Activated CD8-positive, alpha-beta memory T cell treated with anti-CD3 and anti-CD28 coated beads for 48 hours (primary cell): Measurements from ENCODE around the gene PIK3R6.
"Not testable (repeated sequence)": the region's sequence is repeated elsewhere in the genome, so short reads cannot be mapped to it uniquely, and the experiment has no call there.

Experiments used
- DNase-seq, 3 experiments: peaks; one replicate each; pipeline ENCODE4 v3.0.0-alpha.2; 2020; ENCODE audit warnings: low read depth in 2 of 3, low spot score in 2 of 3

PIK3R6 gene

GRCh38 chr17:8856205-8856603 is 11.3 kb downstream of the PIK3R6 start:
- not testable (repeated sequence) for DNase-seq

DNA sequence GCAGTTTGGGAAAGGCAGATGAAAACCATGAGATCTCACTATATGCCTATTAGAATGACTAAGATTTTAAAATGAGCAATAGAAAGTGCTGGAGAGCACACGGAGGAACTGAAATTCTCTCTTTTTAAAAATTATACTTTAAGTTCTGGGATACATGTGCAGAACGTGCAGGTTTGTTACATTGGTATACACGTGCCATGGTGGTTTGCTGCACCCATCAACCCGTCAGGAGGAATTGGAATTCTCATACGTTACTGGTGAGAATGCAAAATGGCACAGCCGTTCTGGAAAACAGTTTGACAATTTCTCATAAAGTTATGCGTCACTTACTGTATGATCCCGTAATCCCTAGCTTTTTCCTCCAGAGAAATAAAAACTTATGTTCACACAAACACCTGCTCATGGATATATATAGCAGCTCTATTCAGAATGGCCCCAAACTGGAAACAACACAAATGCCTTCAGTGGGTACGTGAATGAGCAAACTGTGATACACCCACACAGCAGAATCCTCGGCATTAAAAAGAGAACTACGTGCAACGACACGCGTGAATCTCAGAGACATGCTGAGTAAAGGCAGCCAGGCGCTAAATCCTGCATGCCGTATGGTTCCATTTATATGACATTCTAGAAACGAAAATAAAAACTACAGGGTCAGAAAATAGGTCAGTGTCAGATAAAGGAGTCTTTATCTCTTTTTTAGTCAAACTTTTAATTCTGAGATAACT is 11.8 kb downstream of the PIK3R6 start:
- no peak for DNase-seq

DNA sequence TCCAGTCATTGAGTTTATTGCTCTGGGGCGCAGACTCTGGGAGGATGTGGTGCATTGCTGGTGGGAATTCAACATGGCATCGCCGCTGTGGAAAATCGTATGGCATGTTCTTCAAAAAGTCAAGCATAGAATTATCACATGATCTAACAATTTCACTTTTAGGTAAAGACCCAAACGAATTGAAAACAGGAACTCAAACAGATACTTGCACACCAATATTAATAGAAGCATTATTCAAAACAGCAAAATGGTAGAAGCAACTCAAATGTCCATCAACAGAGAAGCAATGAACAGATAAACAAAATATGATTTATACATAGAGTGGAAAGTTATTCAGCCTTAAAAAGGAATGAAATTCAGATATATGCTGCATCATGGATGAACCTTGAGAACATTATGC is 15.9 kb downstream of the PIK3R6 start:
- DNase-seq: no peak

DNA sequence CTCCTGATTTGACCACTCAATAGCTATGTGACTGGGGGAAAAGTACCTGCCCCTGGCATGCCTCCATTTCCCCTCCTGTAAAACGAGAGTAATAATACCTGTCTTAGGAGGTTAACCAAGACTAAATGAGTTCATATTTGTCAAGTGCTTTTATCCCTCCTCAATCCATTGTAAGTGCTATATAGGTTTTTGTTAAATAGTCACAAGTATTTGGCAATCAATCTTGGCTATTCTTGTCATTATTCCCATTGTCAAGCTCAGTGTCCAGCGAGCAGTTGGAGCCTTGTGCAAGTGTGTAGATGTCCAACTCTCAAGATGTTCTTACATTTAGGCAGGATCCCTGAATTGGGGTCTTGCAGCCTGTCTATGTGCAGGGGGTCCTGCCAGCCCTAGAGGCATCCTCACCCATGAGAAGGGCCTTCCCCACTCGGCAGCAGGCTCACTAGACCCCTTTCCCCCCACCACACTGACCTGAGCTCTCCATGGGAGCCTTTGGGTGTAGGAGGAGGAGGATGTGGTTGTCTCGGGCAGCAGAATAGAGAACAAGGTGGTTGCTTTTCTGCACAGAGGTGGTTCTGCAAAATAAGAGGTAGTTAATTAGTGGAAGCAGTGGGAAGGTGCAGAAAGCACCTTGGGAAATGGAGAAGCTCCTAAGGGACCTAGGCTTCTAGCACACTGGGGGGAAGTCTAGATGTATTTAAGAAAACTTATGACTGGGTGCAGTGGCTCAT is 18.0 kb downstream of the PIK3R6 start:
- DNase-seq: no peak

DNA sequence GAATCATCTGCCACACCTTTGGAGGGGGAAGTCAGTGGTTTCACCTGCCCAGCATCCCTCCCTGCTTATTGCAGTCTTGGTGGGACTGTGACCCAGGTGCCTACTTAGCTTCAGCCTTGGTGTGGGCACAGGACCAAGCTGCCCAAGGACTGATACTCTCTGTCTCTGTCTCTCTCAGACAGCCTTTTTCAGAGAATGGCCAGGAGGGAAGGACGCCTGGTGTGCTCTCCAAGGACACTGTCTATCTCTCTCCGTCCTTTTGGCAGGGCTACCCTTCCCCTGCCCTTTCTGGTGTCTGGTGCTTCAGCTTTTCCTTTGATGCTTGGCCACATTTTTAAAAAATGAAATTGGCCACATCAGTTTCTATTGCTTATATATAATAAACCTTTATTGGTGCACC is 19.6 kb downstream of the PIK3R6 start:
- no peak for DNase-seq

DNA sequence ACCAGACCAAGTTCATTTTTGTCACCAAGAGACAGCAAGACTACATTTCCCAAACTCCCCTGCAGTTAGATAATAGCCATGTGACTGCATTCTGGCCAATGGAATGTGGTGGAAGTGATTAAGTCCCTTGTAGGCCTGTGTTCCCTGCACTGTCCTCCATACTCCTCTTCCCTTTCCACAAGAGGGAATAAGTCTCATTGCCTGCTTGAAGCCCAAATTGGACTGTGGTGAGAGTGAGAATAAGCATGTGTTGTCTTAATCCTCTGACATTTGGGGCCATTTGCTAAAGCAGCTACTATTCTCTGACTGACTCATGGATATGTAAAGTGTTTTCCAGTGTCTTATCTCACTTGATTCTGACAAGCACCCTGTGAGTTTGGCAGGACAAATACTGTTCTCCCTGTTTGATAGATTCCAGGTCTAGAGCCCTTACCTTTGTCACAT is 20.7 kb downstream of the PIK3R6 start:
- no peak for DNase-seq

- DNase-seq: no peak
Observed at GRCh38 chr17:8844229-8845218, 22.9 kb downstream of the PIK3R6 start.

GRCh38 chr17:8843344-8843743 is 24.1 kb downstream of the PIK3R6 start:
- no peak for DNase-seq

- no peak for DNase-seq
Observed at GRCh38 chr17:8841844-8842243, 25.6 kb downstream of the PIK3R6 start.

GRCh38 chr17:8839410-8839935 is 28.0 kb downstream of the PIK3R6 start:
- no peak for DNase-seq

DNA sequence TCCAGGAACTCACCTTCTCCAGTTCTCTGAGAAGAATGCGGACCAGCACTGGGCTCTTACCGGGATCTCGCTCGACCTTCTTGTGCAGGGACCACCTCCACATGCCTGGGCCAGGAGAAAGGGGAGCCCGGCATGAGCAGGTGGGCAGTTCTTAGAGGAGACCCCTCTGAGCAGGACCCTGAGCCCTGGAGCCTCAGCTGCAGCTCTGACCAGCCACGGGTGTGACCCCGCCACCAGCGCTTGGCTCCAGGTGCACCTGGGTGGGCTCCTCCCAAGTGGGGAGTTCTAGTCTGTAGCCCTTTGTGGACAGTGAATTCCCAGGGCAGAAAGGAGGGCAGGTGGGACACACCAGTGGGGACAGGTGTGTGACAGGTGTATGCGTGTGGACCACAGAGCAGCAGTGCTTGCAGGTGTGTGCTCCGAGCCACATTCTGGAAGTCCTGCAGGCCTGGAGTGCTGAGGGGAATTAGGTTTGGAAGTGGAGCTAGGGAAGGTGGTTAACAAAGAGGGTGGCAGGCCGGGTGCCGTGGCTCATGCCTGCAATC is 28.9 kb downstream of the PIK3R6 start:
- no peak for DNase-seq

DNA sequence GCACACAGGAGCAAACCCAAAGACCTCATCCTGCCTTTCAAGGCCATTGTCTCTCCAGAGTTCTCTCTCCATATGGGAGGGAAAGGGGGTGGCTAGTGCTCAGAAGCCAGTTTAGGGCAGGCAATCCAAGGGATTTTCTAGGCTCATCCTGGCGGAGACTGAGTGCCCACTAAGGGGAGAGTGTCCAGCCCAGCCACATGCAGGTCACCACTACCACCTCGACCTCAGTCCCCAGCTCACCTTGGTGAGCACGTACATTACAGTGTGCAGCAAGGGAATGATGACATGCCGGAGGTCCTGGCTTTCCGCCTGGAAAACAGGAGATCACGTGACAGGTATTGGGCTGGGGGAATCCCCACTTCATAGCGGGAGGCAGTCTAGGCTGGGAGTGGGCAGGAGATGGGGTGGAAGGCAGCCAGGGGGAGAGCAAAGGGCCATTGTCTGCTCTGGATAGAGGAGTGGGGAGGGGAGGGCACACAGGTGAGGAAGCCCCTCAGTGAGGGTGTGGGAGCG is 29.9 kb downstream of the PIK3R6 start:
- DNase-seq: no peak

GRCh38 chr17:8836821-8837562 is 30.5 kb downstream of the PIK3R6 start:
- DNase-seq: no peak

DNA sequence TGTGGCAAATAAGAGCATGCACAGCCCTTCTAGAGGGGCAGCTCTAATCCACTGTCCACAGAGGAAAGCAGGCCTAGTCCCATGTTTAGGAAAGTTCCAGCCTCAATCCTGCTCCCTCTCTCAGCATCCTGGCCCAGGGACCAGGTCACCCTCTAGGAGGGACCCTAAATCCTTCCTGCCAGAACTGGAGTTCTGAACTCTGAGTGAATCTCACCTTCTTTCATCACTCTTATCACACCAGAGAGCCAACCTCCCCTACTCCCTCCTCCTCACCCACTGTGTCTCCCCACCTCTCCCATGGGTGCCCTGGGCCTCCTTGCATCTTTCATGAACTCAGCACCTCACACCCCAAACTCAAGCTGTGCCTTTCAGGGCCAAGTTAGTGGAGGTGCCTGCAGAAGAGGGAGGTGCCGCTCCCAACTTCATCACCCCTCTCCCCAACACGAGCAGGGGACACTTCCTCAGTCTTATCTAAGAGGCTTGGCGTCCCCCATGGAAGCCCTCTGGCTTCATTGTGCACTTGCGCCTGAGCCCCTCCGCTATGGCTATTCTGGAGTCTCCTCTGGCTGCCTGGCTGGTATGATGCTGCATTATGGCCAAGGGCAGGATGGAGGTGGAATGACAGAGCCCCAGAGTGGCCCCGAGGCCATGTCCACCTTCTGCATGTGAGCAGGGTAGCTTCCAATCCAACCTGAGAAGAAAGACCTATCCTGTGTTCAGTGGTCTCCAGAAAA is 31.7 kb downstream of the PIK3R6 start:
- no peak for DNase-seq

- no peak for DNase-seq
Observed at GRCh38 chr17:8835106-8835505, 32.4 kb downstream of the PIK3R6 start.

DNA sequence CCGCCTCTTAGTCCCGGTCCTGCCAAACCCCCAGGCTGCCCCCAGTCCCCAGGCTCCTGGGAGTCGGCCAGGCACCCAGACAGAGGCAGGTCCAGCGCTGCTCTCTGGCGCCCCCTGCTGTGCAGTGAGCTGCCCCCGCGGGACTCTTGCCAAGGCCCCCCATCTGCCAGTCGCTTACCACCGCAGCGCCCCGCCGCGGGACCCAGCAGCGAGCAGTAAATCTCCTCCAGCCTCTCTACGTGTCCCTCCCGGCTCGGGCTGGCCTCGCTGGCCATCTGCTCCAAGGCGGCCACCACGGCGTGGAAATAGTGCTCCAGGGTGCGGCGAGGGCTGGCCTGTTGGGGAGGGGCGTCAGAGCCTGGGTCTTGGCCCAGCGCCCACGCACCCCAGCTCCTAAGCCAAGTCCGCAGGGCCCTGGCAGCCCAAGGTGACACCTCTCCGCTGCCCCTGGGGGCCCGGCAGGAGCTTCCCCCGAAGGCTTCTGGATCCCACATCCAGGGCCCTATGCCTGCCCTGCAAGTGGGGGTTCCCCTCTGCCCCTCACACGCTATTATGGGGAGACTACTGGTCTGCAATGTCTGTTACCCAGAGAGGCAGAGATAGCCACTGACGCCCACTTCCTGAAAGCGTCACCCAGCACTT is 34.6 kb downstream of the PIK3R6 start:
- peak; percentile 13 to 45 (median 36) for DNase-seq

GRCh38 chr17:8831234-8831849 is 36.1 kb downstream of the PIK3R6 start:
- no peak for DNase-seq

- DNase-seq: no peak
Observed at GRCh38 chr17:8830141-8830540, 37.3 kb downstream of the PIK3R6 start.
